ENCODE data around the gene FZD10.

The FZD10 gene

DNA sequence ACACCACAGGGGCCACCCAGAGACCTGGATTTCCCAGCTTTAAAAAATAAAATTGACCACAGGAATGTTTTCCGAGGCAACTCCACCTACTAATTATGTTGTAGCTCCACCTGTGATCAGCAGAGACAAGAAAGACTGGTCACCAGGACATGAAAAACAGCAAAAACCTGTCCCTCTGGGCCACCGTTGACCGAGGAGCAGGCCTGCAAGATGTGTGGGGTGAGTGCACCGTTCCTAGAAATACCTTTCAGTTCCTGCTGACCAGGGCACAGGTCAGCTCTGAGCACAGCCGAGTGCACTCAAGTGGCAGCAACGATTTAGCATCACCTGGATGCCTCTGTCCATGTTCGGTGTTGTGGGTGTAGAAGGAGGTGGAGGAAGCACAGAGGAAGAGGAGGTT is 16.9 kb downstream of the FZD10 start:
- FAIRE-seq = no peak
- no peak for DNase-seq (ENCODE audit: insufficient read length, low spot score)
- TF ChIP-seq, protein P1, sequence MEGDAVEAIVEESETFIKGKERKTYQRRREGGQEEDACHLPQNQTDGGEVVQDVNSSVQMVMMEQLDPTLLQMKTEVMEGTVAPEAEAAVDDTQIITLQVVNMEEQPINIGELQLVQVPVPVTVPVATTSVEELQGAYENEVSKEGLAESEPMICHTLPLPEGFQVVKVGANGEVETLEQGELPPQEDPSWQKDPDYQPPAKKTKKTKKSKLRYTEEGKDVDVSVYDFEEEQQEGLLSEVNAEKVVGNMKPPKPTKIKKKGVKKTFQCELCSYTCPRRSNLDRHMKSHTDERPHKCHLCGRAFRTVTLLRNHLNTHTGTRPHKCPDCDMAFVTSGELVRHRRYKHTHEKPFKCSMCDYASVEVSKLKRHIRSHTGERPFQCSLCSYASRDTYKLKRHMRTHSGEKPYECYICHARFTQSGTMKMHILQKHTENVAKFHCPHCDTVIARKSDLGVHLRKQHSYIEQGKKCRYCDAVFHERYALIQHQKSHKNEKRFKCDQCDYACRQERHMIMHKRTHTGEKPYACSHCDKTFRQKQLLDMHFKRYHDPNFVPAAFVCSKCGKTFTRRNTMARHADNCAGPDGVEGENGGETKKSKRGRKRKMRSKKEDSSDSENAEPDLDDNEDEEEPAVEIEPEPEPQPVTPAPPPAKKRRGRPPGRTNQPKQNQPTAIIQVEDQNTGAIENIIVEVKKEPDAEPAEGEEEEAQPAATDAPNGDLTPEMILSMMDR (IDR thresholded peaks at IDR 0.05; ENCODE audit: insufficient read depth, missing control alignments) = no peak

DNA sequence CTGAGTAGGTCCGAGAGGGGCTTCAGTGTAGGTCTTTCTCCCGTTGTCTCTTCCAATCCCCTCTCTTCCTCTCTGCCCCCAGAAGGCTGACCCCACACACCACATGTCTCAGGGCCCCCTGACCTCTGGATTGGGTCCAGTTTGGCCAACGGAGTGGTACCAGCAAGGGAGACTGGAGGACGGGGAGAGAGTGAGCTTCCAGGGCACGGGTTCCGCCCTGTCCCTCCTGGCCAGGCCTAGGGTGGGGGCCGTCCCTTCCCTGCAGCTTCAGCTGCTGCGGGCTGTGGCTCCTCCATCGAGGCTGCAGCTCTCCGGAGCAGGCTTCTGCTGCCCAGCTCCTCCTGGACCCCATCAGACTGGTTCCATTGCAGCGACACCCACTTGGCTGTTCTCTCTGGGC is 17.4 kb downstream of the FZD10 start:
- no peak for DNase-seq (ENCODE audit: insufficient read length, low spot score)
- TF ChIP-seq, protein P1 (IDR thresholded peaks at IDR 0.05; ENCODE audit: insufficient read depth, missing control alignments) = no peak
- FAIRE-seq = no peak

DNA sequence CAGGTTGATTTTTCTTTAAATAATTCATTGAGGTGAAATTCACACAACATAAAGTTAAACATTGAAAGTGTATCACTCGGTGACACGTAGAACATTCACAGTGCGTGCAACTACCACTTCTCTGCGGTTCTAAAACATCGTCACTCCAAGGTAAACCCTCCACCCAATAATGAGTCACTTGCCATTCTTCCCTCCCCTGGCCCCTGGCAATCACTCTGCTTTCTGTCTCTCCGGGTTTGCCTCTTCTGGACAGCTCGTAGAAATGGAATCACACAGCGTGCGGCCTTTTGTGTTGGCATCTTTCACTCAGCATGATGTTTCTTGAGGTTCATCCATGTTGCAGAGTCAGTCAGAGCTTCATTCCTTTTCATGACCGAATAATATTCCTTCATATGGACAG is 18.9 kb downstream of the FZD10 start:
- DNase-seq (ENCODE audit: insufficient read length, low spot score) (no peak), FAIRE-seq (no peak)
- TF ChIP-seq, protein P1 (IDR thresholded peaks at IDR 0.05; ENCODE audit: insufficient read depth, missing control alignments) = no peak

DNA sequence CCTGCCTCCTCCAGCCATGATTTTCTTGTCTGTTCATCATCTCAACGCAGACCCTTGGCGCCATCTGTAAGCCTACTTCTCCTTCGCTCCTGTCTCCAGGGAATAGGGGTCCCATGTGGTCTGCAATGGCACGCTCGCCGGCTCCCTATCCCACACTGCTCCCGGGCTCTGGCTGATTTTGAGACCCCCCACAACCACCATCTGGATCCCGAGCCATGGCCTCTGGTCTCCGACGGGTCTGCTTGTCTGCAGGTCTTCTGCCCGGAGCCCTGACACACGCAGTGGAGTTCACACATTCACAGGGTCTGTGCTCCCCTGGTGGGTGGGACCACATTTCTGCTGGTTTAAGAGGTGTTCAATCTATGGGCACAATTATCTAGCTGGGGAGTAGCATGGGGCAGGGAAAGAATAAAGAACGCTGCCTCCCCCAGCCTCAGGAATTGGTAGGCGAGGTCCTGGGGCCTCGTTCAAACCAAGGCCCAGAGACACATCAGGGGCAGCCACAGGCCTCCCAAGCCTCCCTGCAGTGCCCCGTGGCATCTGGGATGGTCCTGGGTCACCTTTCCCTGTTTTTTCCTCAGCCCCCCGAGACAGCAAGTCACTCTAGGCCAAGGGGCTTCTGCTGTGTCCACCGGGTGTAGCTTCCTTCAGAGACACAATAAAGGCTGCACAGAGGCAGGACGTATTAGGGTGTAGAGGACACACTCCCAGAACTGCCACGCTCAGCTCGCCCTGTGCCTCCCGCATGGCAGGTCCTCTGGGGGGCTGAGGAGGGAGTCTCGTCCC is 21.5 kb downstream of the FZD10 start:
- TF ChIP-seq, protein P1 (IDR thresholded peaks at IDR 0.05; ENCODE audit: insufficient read depth, missing control alignments) = no peak
- no peak for DNase-seq (ENCODE audit: insufficient read length, low spot score)
- no peak for FAIRE-seq

DNA sequence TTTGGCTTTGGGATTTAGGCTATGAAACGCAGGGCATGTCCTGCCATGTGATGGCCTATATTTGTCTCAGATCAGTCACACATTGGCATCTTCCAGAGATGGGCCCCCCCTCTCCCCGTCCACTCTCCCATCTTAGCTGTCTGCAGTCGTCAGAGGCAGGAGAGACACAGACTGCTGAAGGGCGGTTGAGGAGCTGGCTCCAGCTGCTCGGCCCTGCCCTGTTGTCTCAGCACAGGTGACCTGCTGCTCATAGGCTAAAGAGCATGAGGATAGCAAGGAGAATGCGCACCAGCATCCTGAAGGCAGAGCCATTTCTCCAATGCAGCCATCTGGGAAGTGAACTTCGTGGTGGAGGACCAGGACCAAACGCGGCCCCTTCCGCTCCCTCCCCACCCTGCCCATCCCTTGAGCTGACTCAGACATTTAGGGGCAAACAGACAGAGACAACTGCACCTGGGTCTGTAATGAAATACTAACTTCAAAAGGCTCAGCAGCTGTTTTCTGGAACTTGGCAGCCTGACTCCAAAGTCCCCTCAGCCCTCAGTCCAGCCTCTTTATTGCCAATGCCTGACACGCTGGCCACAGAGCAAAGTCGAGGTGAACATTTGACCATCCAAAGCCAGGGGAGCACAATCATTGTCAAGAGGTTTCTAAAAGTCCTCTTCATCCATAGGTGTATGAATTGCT is 22.3 kb downstream of the FZD10 start:
- FAIRE-seq = no peak
- TF ChIP-seq, protein P1 (IDR thresholded peaks at IDR 0.05; ENCODE audit: insufficient read depth, missing control alignments) = no peak
- no peak for DNase-seq (ENCODE audit: insufficient read length, low spot score)

DNA sequence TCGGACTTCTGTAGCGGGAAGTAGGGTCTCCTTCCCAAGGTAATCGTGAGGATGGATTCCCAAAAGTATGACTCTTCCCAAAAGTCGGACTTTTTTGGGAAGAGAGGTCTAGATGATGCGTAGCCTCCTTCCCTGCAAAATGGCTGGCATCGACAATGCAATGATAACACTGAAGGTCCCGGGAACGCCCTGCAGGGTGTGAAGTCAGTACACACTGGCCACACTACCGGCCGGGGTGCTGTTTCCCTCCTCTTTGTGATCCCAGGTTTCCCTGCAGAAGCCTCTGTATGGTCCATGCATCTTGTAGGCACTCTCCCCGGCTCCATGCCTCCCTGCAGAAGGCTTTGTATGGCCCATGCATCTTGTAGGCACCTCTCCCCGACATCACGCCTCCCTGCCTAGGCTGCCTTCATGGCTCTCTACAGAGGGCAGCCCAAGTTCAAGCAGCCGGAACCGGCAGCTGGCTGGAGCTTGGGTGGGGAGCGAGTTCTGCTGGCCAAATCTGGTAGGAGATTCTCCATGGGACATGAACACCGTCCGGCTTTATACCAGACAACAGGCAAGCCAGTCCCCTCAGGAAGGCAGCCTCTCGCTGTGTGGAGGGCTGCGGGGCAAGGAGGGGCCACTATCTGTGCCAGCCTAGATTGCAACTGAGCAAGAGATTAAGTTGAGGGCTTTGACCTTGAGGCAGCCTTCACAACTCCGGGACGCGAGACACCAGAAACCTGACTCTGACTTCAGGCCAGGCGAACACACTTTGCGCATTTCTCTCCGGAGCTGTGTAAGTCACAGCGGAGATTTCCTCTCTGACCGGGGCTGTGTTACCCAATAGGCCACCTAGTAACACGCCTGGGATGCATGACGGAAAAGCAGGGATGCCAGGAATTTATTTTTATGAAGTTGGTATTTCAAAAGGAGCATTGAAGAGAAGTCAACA is 23.5 kb downstream of the FZD10 start:
- no peak for FAIRE-seq
- TF ChIP-seq, protein P1 (IDR thresholded peaks at IDR 0.05; ENCODE audit: insufficient read depth, missing control alignments) = no peak

More for the DNA sequence above, 23.5 kb downstream of the FZD10 start:
- DNase-seq (ENCODE audit: insufficient read length, low spot score) = no peak

Data from D721Med (cell line).